Stimulated activated CD8-positive, alpha-beta memory T cell treated with anti-CD3 and anti-CD28 coated beads, Interleukin-7, amount 100 ng/mL, for 48 hours (primary cell): ENCODE results near the gene LRCOL1.

Experiments
- DNase-seq, 2 donors: peaks; one replicate each; pipeline ENCODE4 v3.0.0-alpha.2; 2020; ENCODE audit warnings: low read depth in 1 of 2; ENCODE audit errors: extremely low read depth in 1 of 2

The LRCOL1 gene

GRCh38 chr12:132583736-132584135 lies 26.6 kb downstream of the LRCOL1 start:
- DNase-seq, result no peak

- no peak for DNase-seq
These were observed 27.0 kb downstream of the LRCOL1 start for GRCh38 chr12:132583411-132583710.

GRCh38 chr12:132582582-132583410 lies 27.6 kb downstream of the LRCOL1 start:
- no peak for DNase-seq

- DNase-seq, result no peak
These were observed 28.3 kb downstream of the LRCOL1 start for GRCh38 chr12:132582058-132582420.

- no peak for DNase-seq
These were observed 28.9 kb downstream of the LRCOL1 start for GRCh38 chr12:132581348-132582057.

GRCh38 chr12:132580701-132581292 lies 29.6 kb downstream of the LRCOL1 start:
- no peak for DNase-seq

GRCh38 chr12:132579744-132580143 lies 30.6 kb downstream of the LRCOL1 start:
- DNase-seq, result no peak

GRCh38 chr12:132578826-132579225 lies 31.6 kb downstream of the LRCOL1 start:
- DNase-seq, result no peak

- DNase-seq, result no peak
These were observed 32.3 kb downstream of the LRCOL1 start for GRCh38 chr12:132578118-132578517.

GRCh38 chr12:132577191-132577920 lies 33.0 kb downstream of the LRCOL1 start:
- no peak for DNase-seq

- DNase-seq, result no peak
These were observed 33.7 kb downstream of the LRCOL1 start for GRCh38 chr12:132576701-132577100.

- DNase-seq, result no peak
These were observed 34.7 kb downstream of the LRCOL1 start for GRCh38 chr12:132575661-132576060.

GRCh38 chr12:132574271-132574996 lies 35.9 kb downstream of the LRCOL1 start:
- no peak for DNase-seq

GRCh38 chr12:132572801-132573760 lies 37.3 kb downstream of the LRCOL1 start:
- DNase-seq, result no peak

GRCh38 chr12:132572106-132572505 lies 38.3 kb downstream of the LRCOL1 start:
- DNase-seq, result no peak

GRCh38 chr12:132571598-132571997 lies 38.8 kb downstream of the LRCOL1 start:
- no peak for DNase-seq

GRCh38 chr12:132571051-132571450 lies 39.3 kb downstream of the LRCOL1 start:
- no peak for DNase-seq

GRCh38 chr12:132570635-132571034 lies 39.7 kb downstream of the LRCOL1 start:
- no peak for DNase-seq

- DNase-seq, result no peak
These were observed 40.4 kb downstream of the LRCOL1 start for GRCh38 chr12:132569856-132570480.
